Kidney capillary endothelial cell (primary cell): ENCODE data around the gene CAMKMT.

Experiments used
- DNase-seq: peaks from one replicate; pipeline ENCODE4 v3.0.0-alpha.2; 2018; ENCODE audit warnings: low spot score

Gene CAMKMT

DNA sequence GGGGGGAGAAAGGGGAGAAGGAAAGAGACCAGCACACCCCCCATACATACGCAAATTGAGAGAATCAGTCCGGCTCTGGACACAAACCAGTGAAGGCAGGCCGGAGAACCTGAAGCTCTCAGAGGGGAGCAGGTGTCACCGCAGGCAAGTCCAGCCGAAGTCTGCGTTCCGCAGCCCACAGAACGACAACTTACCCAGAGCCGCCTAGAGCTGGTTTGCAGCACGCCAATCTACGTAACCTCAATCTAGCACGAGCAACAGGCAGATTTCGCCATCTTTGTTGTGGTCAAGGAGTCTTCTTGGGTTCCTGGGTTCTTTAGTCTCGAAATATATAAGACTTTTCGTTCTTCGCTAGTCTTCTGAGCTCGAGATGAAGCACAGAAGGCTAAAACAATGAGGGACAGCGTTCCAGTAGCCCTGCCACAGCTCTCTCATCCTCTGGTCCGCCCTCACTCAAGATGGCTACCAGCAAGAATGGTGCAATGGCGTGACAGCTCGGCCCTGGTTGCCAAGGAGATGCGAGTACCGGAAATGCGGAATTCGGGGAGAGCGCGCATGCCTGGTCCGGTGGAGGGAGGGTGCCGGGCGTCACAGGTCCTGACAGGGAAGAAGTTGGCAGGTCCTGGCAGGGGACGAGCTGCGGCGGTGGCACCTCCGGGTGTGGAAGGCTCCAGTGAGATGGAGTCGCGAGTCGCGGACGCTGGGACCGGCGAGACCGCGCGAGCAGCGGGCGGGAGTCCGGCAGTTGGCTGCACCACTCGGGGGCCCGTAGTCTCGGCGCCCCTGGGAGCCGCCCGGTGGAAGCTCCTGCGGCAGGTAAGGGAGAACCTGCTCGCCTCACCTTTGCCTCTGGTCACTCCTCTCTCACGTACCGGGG, at the start of gene CAMKMT, which contains the start of gene PREPL:
TSS of gene CAMKMT (plus strand) at position 618 of the 877 bp plus-strand sequence.
TSS of gene PREPL (minus strand) at position 165 of the 877 bp plus-strand sequence. CDS start 15,152 bp downstream, outside the sequence.
- peak; percentile 92 for DNase-seq

GRCh38 chr2:44314362-44314761, 47.4 kb upstream of the CAMKMT start:
- DNase-seq = no peak

DNA sequence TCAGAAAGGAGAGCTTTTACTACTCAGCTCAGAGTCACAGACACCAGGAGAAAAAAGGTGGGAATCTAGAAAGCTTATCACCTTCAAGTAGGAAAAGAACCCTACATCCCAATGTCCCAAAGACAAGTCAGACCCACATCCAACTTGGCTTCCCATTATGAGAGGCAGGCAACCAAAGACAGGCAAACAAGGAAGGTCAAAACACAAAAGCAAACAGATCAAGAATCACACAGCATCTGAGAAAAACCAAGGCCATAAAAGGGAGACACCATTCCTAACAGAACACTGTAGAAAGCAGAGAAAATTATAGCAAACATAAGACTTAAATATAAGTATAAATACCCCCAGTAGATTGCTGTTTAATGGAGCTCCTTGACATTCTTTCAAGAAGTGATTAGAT, 45.8 kb upstream of the CAMKMT start:
- no peak for DNase-seq

GRCh38 chr2:44320832-44321231, 40.9 kb upstream of the CAMKMT start:
- DNase-seq = no peak

- DNase-seq = no peak
Measured at GRCh38 chr2:44321360-44321759, 40.4 kb upstream of the CAMKMT start.

DNA sequence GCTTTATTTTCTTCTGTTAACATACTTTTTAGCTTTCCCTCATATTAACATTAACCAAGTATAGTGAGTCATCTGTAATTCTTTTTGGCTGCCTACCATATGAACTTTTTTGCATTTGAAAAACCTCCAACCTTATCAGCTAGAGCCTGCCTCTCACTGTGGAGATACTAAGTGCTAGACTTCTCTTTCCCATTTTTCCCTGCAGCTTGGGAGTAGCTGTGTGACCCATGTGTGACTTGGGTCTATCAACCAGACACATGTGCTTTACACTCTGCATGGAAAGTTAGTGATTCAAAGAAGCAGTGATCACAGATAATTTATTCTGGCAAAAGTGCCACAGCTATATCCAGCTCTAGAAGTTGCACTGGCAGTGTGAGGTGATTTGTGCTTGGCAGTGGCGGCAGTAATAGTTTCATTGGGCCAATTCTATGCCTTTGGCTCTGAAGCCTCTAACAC, 36.7 kb upstream of the CAMKMT start:
- no peak for DNase-seq

DNA sequence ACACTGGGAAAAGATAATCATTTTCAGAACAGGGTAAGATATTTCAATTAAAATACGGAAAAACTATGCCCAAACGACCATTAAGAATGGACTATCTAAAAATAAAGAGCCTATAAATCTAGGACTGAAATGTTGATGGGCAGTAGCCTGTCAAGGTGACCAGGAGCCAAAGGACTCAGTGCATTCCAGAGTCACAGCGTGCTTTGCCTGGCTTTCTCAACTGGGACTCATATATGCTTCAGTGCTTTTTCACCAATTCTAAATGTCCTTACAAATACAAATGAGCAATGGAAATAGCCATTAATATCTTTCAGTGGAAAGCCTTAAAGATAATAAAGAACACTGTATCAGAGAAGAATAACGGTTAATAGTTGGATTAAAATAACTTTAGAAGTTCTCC, 35.9 kb upstream of the CAMKMT start:
- DNase-seq = no peak

GRCh38 chr2:44326548-44327264, 35.0 kb upstream of the CAMKMT start:
- no peak for DNase-seq

DNA sequence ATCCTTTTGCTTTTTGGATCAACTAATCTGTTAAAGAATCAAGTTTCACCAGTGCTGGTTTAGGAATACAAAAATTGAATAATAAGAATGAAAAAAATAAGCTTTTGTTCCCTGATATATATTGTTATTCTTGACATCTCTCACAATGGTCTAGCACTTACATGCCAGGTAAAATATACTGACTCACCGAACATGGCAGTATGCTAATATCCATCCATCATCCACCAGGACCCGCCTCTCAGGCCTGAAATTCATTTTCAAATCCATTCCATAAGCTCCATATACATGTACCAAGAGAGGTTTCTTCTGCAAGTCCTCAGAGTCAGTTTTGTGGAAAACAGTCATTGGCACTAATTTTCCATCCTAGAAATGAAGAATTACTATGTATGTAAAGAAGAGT, 33.0 kb upstream of the CAMKMT start:
- DNase-seq = no peak

GRCh38 chr2:44329343-44329742, 32.4 kb upstream of the CAMKMT start:
- DNase-seq = no peak

GRCh38 chr2:44330801-44331200, 30.9 kb upstream of the CAMKMT start:
- no peak for DNase-seq

DNA sequence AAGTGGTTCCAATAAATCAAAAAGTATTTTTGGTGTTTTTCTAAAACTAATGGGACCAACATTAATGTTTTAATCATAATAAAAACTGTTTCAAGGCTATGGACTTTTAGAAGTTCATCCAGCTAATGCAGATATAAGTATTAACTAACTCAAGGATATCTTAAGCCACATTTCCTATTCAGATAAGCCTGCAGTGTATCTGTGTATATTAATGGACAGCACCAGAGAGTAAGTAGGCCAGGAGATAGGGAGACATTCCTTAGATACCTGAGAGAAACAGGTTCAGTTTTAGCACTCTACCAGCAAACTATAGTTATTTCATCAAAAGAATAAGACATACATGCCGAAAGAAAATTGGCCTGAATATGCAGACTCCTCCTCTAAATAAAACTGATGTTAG, 27.8 kb upstream of the CAMKMT start:
- DNase-seq = no peak

DNA sequence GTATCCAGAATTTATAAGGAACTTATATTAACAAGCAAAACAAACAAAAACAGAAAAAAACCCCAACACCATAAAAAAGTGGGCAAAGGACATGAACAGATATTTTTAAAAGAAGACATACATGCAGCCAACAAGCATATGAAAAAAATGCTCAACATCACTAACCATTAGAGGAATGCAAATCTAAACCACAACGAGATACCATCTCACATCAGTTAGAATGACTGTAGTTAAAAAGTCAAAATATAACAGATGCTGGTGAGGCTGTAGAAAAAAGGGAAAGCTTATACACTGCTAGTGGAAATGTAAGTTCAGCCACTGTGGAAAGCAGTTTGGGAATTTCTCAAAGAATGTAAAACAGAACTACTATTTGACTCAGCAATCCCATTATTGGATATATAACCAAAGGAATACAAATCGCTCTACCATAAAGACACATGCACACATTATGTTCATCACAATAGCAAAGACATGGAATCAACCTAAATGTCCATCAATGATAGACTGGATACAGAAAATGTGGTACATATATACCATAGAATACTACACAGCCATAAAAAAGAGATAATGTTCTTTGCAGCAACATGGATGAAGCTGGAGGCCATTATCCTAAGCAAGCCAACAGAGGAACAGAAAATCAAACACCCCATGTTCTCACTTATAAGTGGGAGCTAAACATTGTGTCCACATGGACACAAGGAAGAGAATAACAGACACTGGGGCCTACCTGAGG, 25.8 kb upstream of the CAMKMT start:
- DNase-seq = no peak

DNA sequence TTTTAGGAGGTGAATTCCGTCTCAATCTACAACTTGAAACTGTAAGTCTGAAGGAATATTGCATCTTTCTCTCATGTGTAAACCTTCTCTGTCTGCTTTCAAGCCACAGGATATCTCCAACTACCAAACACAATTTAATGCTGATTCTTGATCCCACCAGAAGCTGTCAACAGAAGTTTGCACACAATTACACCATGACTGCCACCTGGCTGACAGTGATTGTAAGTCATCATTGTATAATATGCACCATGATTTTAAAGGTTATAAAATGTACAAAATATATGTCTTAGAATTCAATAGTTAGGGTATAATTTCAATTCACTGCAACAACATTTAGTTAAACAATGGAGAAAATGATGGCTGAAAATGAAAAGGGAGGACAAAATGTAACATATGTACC, 18.9 kb upstream of the CAMKMT start:
- no peak for DNase-seq

GRCh38 chr2:44347526-44347925, 14.2 kb upstream of the CAMKMT start:
- no peak for DNase-seq

DNA sequence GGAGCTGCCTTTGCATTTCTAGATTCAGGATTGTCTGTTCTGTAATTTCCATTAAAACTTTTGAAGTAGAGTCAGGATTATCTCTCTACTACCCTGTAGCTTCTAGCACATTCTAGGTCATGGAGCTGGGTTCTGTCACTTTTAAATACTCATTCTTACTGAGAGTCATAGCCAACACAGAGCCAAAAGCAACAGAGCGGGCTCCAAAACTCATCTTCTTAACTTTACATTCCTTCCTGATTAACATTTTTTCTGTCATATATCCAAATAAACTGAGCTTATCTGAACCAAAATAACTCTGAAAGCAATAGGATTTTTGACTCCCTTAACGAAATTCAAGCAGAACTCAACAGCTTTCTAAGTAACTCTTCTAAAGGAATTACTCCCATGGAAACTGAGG, 13.3 kb upstream of the CAMKMT start:
- DNase-seq = no peak

DNA sequence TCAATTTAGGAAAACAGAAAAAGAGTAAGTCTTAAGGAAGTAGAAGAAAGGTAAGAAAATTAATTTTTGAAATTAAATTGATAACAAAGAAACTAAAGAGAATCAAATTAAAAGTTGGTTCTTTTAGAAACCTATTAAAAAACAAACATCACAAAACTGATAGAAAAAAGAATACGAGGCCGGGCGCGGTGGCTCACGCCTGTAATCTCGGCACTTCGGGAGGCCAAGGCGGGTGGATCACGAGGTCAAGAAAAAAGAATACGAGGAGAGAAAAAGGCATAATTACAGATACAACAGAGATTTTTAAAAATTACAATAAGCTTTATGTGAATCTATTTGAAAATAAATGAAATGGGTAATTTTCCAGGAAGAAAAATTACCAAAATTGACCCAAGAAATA, 12.2 kb upstream of the CAMKMT start:
- DNase-seq = no peak

- no peak for DNase-seq
Measured at GRCh38 chr2:44351088-44351487, 10.7 kb upstream of the CAMKMT start.

GRCh38 chr2:44351676-44352075, 10.1 kb upstream of the CAMKMT start:
- DNase-seq = no peak

DNA sequence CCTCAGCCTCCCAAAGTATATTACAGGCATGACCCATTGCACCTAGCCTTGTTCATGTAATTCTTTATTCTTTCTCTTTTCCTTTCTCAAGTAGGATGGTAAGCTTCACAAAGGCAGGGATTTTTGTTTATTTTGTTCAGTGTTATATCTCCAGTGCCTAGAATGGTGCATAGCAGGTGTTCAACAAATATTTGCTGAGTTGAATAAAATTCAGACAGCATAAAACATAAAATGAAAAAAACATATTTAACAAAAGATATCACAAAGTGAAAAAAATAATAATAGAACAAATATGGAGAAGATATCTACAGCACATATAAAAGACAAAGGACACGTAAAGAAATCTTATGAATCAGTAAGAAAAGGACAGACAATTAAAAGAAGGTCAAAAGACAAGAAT, 9.2 kb upstream of the CAMKMT start:
- no peak for DNase-seq

GRCh38 chr2:44354761-44355160, 7.0 kb upstream of the CAMKMT start:
- no peak for DNase-seq

- peak; percentile 64 for DNase-seq
Measured at GRCh38 chr2:44358503-44358902, 3.2 kb upstream of the CAMKMT start.
